Neural cell (in vitro differentiated cells): ENCODE results near the gene FGF14. TPM values are rescaled to one million over a fixed set of nuclear protein-coding genes. Genes with fewer than 3 reads are reported as not detected.

ENCODE experiments used
- H2AFZ ChIP-seq: fragments of 200-600, 300-800 bp; sonication (generic), shearing (Covaris generic); 2 replicates; pipeline ENCODE4 v1.6.0; 2014; ENCODE audit warnings: low read depth, mild to moderate bottlenecking, antibody characterized with exemption, low read length, moderate library complexity
- H3F3A ChIP-seq: fragments of 200-600 bp; shearing (Covaris generic); 2 replicates; pipeline ENCODE4 v1.6.1; 2016; ENCODE audit warnings: mild to moderate bottlenecking, moderate library complexity, mixed read lengths, antibody characterized with exemption, low read length; ENCODE audit not compliant: insufficient read depth, poor library complexity, severe bottlenecking
- H3K27ac ChIP-seq: fragments of 200-600, 300-800 bp; sonication (generic), shearing (Covaris generic); 2 replicates; pipeline ENCODE4 v1.5.1; 2014; ENCODE audit warnings: mild to moderate bottlenecking, low read length, moderate library complexity
- H3K27me3 ChIP-seq: fragments of 300-800, 200-600 bp; sonication (generic), shearing (Covaris generic); 2 replicates; pipeline ENCODE4 v1.6.0; 2014; ENCODE audit warnings: mild to moderate bottlenecking, low read depth, low read length, moderate library complexity; ENCODE audit not compliant: insufficient read depth
- H3K36me3 ChIP-seq: fragments of 300-800, 200-600 bp; sonication (generic), shearing (Covaris generic); 2 replicates; pipeline ENCODE4 v1.5.1; 2014; ENCODE audit warnings: mild to moderate bottlenecking, antibody characterized with exemption, low read length, moderate library complexity; ENCODE audit not compliant: insufficient read depth
- H3K4me2 ChIP-seq: fragments of 300-800, 200-600 bp; sonication (generic), shearing (Covaris generic); 2 replicates; pipeline ENCODE4 v1.6.0; 2014; ENCODE audit warnings: mild to moderate bottlenecking, low read length
- H3K4me3 ChIP-seq: fragments of 300-800, 200-600 bp; sonication (generic), shearing (Covaris generic); 2 replicates; pipeline ENCODE4 v1.5.1; 2014; ENCODE audit warnings: mild to moderate bottlenecking, low read length, moderate library complexity
- H3K79me2 ChIP-seq: fragments of 200-600 bp; shearing (Covaris generic); replicated peaks from 2 replicates; pipeline ENCODE4 v1.6.0; 2014; ENCODE audit warnings: mild to moderate bottlenecking, low read length, moderate library complexity; ENCODE audit not compliant: insufficient read depth
- H3K9ac ChIP-seq: fragments of 300-800, 200-600 bp; sonication (generic), shearing (Covaris generic); 2 replicates; pipeline ENCODE4 v1.6.1; 2016; ENCODE audit warnings: mild to moderate bottlenecking, low read length, mixed read lengths
- H3K9me2 ChIP-seq: fragments of 200-600 bp; shearing (Covaris generic); 2 replicates; pipeline ENCODE4 v1.6.1; 2016; ENCODE audit warnings: mild to moderate bottlenecking, low read length, mixed read lengths; ENCODE audit not compliant: insufficient read depth
- H3K9me3 ChIP-seq: fragments of 200-600, 300-800 bp; sonication (generic), shearing (Covaris generic); 2 replicates; pipeline ENCODE4 v1.6.1; 2016; ENCODE audit warnings: mild to moderate bottlenecking, mixed run types, low read length, moderate library complexity, mixed read lengths
- H4K20me1 ChIP-seq: fragments of 200-600 bp; shearing (Covaris generic); 2 replicates; pipeline ENCODE4 v1.6.1; 2016; ENCODE audit warnings: mild to moderate bottlenecking, mixed run types; ENCODE audit not compliant: insufficient read depth
- EP300 ChIP-seq: fragments of 450-650 bp; conservative IDR thresholded peaks from 2 replicates; pipeline ENCODE4 v1.6.1; 2014; ENCODE audit warnings: antibody characterized with exemption, mild to moderate bottlenecking, moderate library complexity; ENCODE audit not compliant: poor library complexity, severe bottlenecking
- EZH2 ChIP-seq: fragments of 200-600, 300-800 bp; shearing (Covaris generic), sonication (generic); IDR thresholded peaks from 2 replicates; pipeline ENCODE4 v1.6.1; 2014; ENCODE audit warnings: antibody characterized with exemption, low read length, borderline replicate concordance, mild to moderate bottlenecking; ENCODE audit not compliant: insufficient read depth, poor library complexity, severe bottlenecking
- MXI1 ChIP-seq: fragments of 450-650 bp; conservative IDR thresholded peaks from 2 replicates; pipeline ENCODE4 v1.6.1; 2014; ENCODE audit warnings: antibody characterized with exemption, mild to moderate bottlenecking; ENCODE audit not compliant: poor library complexity, severe bottlenecking
- POLR2AphosphoS5 ChIP-seq: IDR thresholded peaks from 2 replicates; pipeline ENCODE4 v1.6.1; 2012
- RAD21 ChIP-seq: fragments of 450-650 bp; conservative IDR thresholded peaks from 2 replicates; pipeline ENCODE4 v1.6.1; 2014; ENCODE audit warnings: antibody characterized with exemption, mild to moderate bottlenecking, moderate library complexity
- SMC3 ChIP-seq: fragments of 450-650 bp; conservative IDR thresholded peaks from 2 replicates; pipeline ENCODE4 v1.6.1; 2014; ENCODE audit warnings: antibody characterized with exemption, mild to moderate bottlenecking, moderate library complexity; ENCODE audit not compliant: poor library complexity
- TAF1 ChIP-seq: IDR thresholded peaks from 2 replicates; pipeline ENCODE4 v1.6.1; 2012; ENCODE audit warnings: low read depth
- polyA plus RNA-seq: library from polyadenylated mRNA; depleted of rRNA; stranded (reverse); fragments of >200 nt; gene quantifications from 2 replicates; pipeline ENCODE4 v1.2.3, GENCODE V29; 2014
- TF ChIP-seq, protein P1 (sequence below): IDR thresholded peaks from 2 replicates; pipeline ENCODE4 v1.6.1; 2012; ENCODE audit warnings: borderline replicate concordance
- TF ChIP-seq, protein P2 (sequence below): fragments of 450-650 bp; IDR thresholded peaks from 2 replicates; pipeline ENCODE4 v1.5.1; 2014; ENCODE audit warnings: antibody characterized with exemption, mild to moderate bottlenecking, moderate library complexity; ENCODE audit not compliant: poor library complexity, severe bottlenecking

The FGF14 gene
- polyA plus RNA-seq, 1 donor from 2014 or later = 36.4 TPM

DNA sequence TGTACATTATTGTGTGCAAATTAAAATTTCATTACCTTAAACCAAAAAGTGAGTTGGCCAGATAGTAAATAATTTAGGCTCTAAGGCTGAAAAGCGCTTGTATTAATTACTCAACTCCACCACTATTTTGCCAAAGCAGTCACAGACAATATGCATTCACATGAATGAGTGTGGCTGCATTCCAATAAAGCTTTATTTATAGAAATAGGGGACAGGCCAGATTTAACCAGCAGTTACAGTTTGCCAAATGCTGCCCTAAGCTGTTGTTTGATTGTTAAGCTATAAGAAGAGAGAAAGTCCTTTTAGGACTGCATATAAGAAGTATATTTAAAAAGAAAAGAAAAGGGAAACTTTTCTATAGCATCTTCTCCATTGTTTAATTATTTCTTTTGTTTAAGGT is 606.8 kb downstream of the FGF14 start:
- Histone ChIP-seq H3K4me3 (no peak overlapping the region), H3K4me2 (no peak overlapping the region), H3K79me2 (no peaks in the 10 kb centered on the region), H3K27me3 (no peaks in the 10 kb centered on the region), H3K27ac (no peak overlapping the region), H3K9me3 (no peaks in the 10 kb centered on the region), H2AFZ (no peak overlapping the region), H3K9me2 (no peaks in the 10 kb centered on the region), H3K36me3 (no peaks in the 10 kb centered on the region), H3K9ac (no peak overlapping the region), H4K20me1 (no peaks in the 10 kb centered on the region), H3F3A (no peaks in the 10 kb centered on the region)
- no peak for TF ChIP-seq SMC3

DNA sequence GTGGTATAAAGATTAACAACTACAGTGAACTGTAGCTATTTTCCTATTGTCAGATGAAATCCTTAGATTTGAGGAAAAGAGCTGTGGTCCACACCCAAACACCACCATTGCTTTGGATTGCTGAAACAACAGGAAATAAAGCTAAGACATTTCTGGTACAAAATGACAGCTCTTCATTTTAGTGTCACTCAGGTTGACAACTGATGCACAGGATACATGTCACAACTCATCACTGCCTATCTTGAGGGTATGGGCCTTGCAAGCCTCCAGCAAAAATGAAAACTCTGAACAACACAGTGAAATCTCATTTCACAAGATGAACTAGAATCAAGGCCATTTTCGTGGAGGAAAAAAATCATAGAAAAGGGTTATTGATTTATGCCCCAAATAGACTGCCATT is 609.7 kb downstream of the FGF14 start:
- peak overlapping the region; percentile 9 for H3K4me2 ChIP-seq
- no peak overlapping the region for H3K4me3 ChIP-seq
- H3F3A ChIP-seq = no peaks in the 10 kb centered on the region
- H3K27me3 ChIP-seq = no peaks in the 10 kb centered on the region
- H2AFZ ChIP-seq = no peak overlapping the region
- no peaks in the 10 kb centered on the region for H3K36me3 ChIP-seq
- H3K27ac ChIP-seq = peak overlapping the region; percentile 54
- no peak for TF ChIP-seq SMC3
- TF ChIP-seq TAF1 = no peak
- TF ChIP-seq EP300 = peak; percentile 100
- TF ChIP-seq EZH2 = no peak
- TF ChIP-seq MXI1 = no peak
- TF ChIP-seq, protein P1, sequence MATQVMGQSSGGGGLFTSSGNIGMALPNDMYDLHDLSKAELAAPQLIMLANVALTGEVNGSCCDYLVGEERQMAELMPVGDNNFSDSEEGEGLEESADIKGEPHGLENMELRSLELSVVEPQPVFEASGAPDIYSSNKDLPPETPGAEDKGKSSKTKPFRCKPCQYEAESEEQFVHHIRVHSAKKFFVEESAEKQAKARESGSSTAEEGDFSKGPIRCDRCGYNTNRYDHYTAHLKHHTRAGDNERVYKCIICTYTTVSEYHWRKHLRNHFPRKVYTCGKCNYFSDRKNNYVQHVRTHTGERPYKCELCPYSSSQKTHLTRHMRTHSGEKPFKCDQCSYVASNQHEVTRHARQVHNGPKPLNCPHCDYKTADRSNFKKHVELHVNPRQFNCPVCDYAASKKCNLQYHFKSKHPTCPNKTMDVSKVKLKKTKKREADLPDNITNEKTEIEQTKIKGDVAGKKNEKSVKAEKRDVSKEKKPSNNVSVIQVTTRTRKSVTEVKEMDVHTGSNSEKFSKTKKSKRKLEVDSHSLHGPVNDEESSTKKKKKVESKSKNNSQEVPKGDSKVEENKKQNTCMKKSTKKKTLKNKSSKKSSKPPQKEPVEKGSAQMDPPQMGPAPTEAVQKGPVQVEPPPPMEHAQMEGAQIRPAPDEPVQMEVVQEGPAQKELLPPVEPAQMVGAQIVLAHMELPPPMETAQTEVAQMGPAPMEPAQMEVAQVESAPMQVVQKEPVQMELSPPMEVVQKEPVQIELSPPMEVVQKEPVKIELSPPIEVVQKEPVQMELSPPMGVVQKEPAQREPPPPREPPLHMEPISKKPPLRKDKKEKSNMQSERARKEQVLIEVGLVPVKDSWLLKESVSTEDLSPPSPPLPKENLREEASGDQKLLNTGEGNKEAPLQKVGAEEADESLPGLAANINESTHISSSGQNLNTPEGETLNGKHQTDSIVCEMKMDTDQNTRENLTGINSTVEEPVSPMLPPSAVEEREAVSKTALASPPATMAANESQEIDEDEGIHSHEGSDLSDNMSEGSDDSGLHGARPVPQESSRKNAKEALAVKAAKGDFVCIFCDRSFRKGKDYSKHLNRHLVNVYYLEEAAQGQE = no peak
- TF ChIP-seq, protein P2, sequence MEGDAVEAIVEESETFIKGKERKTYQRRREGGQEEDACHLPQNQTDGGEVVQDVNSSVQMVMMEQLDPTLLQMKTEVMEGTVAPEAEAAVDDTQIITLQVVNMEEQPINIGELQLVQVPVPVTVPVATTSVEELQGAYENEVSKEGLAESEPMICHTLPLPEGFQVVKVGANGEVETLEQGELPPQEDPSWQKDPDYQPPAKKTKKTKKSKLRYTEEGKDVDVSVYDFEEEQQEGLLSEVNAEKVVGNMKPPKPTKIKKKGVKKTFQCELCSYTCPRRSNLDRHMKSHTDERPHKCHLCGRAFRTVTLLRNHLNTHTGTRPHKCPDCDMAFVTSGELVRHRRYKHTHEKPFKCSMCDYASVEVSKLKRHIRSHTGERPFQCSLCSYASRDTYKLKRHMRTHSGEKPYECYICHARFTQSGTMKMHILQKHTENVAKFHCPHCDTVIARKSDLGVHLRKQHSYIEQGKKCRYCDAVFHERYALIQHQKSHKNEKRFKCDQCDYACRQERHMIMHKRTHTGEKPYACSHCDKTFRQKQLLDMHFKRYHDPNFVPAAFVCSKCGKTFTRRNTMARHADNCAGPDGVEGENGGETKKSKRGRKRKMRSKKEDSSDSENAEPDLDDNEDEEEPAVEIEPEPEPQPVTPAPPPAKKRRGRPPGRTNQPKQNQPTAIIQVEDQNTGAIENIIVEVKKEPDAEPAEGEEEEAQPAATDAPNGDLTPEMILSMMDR = no peak
- no peak for TF ChIP-seq RAD21
- peak; percentile 94 for TF ChIP-seq POLR2AphosphoS5
- no peaks in the 10 kb centered on the region for H3K79me2 ChIP-seq
- no peak overlapping the region for H3K9ac ChIP-seq
- H3K9me2 ChIP-seq = no peaks in the 10 kb centered on the region
- H4K20me1 ChIP-seq = no peaks in the 10 kb centered on the region
- no peaks in the 10 kb centered on the region for H3K9me3 ChIP-seq

DNA sequence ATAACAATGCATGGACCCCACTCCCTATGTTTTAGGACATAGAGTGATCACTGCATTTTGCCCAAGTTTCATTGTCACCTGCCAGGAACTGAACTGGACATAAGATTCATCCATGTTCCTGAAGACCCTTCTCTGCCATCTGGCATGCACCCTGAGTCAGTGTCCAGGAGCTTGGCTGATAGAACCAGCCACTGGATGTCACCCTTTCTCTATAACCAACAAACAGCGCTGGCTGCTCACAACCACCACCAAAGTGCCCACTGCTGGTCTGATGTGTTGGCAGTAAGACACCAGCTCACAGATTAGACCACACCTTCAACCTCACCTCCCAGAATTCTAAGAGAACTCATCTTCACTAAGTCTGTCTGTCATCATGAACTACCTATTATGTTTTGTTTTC is 616.0 kb downstream of the FGF14 start:
- no peaks in the 10 kb centered on the region for H3K36me3 ChIP-seq
- no peaks in the 10 kb centered on the region for H3K9me3 ChIP-seq
- no peak overlapping the region for H3K27ac ChIP-seq
- H3K79me2 ChIP-seq = no peaks in the 10 kb centered on the region
- H3K9me2 ChIP-seq = no peaks in the 10 kb centered on the region
- no peaks in the 10 kb centered on the region for H3F3A ChIP-seq
- H3K4me2 ChIP-seq = no peak overlapping the region
- no peak overlapping the region for H3K4me3 ChIP-seq
- no peaks in the 10 kb centered on the region for H4K20me1 ChIP-seq
- H2AFZ ChIP-seq = no peak overlapping the region
- TF ChIP-seq POLR2AphosphoS5 (no peak), SMC3 (peak; percentile 73), TAF1 (no peak), RAD21 (peak; percentile 68)
- TF ChIP-seq, protein P2 = peak; percentile 57
- H3K9ac ChIP-seq = no peak overlapping the region
- no peaks in the 10 kb centered on the region for H3K27me3 ChIP-seq
